Measurements from ENCODE around the gene RMND5A. TPM values are rescaled to one million over a fixed set of nuclear protein-coding genes. Genes with fewer than 3 reads are reported as not detected.
A peak's percentile ranks its signal among the peaks of the same experiment; 100 is the strongest.

RMND5A gene
- total RNA-seq, 1 experiment from 2014 or later: 41.0 TPM

GRCh38 chr2:86673986-86674670, 46.0 kb upstream of the RMND5A start:
- CTCF ChIA-PET: no interaction called here
- peaks cover 18% of the 10 kb centered on the region for H3K4me1 Mint-ChIP-seq (ENCODE audit: insufficient read depth, unreplicated experiment)
- no peaks in the 10 kb centered on the region for H3K36me3 Mint-ChIP-seq (ENCODE audit: insufficient read depth, unreplicated experiment)
- intact Hi-C loops (cut with micrococcal nuclease): no loop called here
- no peak overlapping the region for H3K4me3 Mint-ChIP-seq (ENCODE audit: unreplicated experiment)
- H3K27ac Mint-ChIP-seq (ENCODE audit: low read depth, unreplicated experiment): no peak overlapping the region
- no TSS peak for BruUV-seq (replicated peaks)
- TF ChIP-seq CTCF (IDR thresholded peaks at IDR 0.05; ENCODE audit: unreplicated experiment): no peak
- no peak for DNase-seq (ENCODE audit: unreplicated experiment)
- POLR2A ChIA-PET: interaction anchor here (1.8 kb wide), 1 partner anchor 29 kb away, joined by 6 read pairs; no protein-coding TSS in a partner anchor
- H3K9me3 Mint-ChIP-seq (ENCODE audit: unreplicated experiment): peaks cover 6% of the 10 kb centered on the region
- H3K27me3 Mint-ChIP-seq (ENCODE audit: insufficient read depth, unreplicated experiment): no peaks in the 10 kb centered on the region

GRCh38 chr2:86675104-86675503, 45.0 kb upstream of the RMND5A start:
- no peak for TF ChIP-seq CTCF (IDR thresholded peaks at IDR 0.05; ENCODE audit: unreplicated experiment)
- no peak overlapping the region for H3K27ac Mint-ChIP-seq (ENCODE audit: low read depth, unreplicated experiment)
- CTCF ChIA-PET: interaction anchor here (0.7 to 1.3 kb wide), 2 partner anchors 11 to 116 kb away, joined by 3 read pairs; no protein-coding TSS in a partner anchor
- intact Hi-C loops (cut with micrococcal nuclease): no loop called here
- BruUV-seq (replicated peaks): no TSS peak
- POLR2A ChIA-PET: interaction anchor here (1.8 kb wide), 1 partner anchor 28 kb away, joined by 6 read pairs; no protein-coding TSS in a partner anchor
- H3K4me1 Mint-ChIP-seq (ENCODE audit: insufficient read depth, unreplicated experiment): peaks cover 17% of the 10 kb centered on the region
- peaks cover 4% of the 10 kb centered on the region for H3K9me3 Mint-ChIP-seq (ENCODE audit: unreplicated experiment)
- no peak for DNase-seq (ENCODE audit: unreplicated experiment)
- H3K27me3 Mint-ChIP-seq (ENCODE audit: insufficient read depth, unreplicated experiment): no peaks in the 10 kb centered on the region
- no peak overlapping the region for H3K4me3 Mint-ChIP-seq (ENCODE audit: unreplicated experiment)
- H3K36me3 Mint-ChIP-seq (ENCODE audit: insufficient read depth, unreplicated experiment): no peaks in the 10 kb centered on the region

- no TSS peak for BruUV-seq (replicated peaks)
- peaks cover 13% of the 10 kb centered on the region for H3K4me1 Mint-ChIP-seq (ENCODE audit: insufficient read depth, unreplicated experiment)
- no peaks in the 10 kb centered on the region for H3K27me3 Mint-ChIP-seq (ENCODE audit: insufficient read depth, unreplicated experiment)
- ChIA-PET POLR2A (interaction anchor here (1.8 kb wide), 1 partner anchor 28 kb away, joined by 6 read pairs; no protein-coding TSS in a partner anchor), CTCF (interaction anchor here (0.6 to 1.3 kb wide), 2 partner anchors 11 to 65 kb away, joined by 3 read pairs; no protein-coding TSS in a partner anchor)
- H3K27ac Mint-ChIP-seq (ENCODE audit: low read depth, unreplicated experiment): no peak overlapping the region
- no peak for TF ChIP-seq CTCF (IDR thresholded peaks at IDR 0.05; ENCODE audit: unreplicated experiment)
- H3K9me3 Mint-ChIP-seq (ENCODE audit: unreplicated experiment): no peaks in the 10 kb centered on the region
- peak; percentile 26 for DNase-seq (ENCODE audit: unreplicated experiment)
- H3K4me3 Mint-ChIP-seq (ENCODE audit: unreplicated experiment): no peak overlapping the region
- no peaks in the 10 kb centered on the region for H3K36me3 Mint-ChIP-seq (ENCODE audit: insufficient read depth, unreplicated experiment)
- intact Hi-C loops (cut with micrococcal nuclease): no loop called here
Observed at GRCh38 chr2:86675511-86676015, 44.5 kb upstream of the RMND5A start.

- H3K27me3 Mint-ChIP-seq (ENCODE audit: insufficient read depth, unreplicated experiment): no peaks in the 10 kb centered on the region
- no peak for TF ChIP-seq CTCF (IDR thresholded peaks at IDR 0.05; ENCODE audit: unreplicated experiment)
- no peak overlapping the region for H3K4me3 Mint-ChIP-seq (ENCODE audit: unreplicated experiment)
- intact Hi-C loops (cut with micrococcal nuclease): no loop called here
- BruUV-seq (replicated peaks): no TSS peak
- CTCF ChIA-PET: no interaction called here
- POLR2A ChIA-PET: no interaction called here
- H3K4me1 Mint-ChIP-seq (ENCODE audit: insufficient read depth, unreplicated experiment): no peaks in the 10 kb centered on the region
- DNase-seq (ENCODE audit: unreplicated experiment): no peak
- H3K9me3 Mint-ChIP-seq (ENCODE audit: unreplicated experiment): no peaks in the 10 kb centered on the region
- no peaks in the 10 kb centered on the region for H3K36me3 Mint-ChIP-seq (ENCODE audit: insufficient read depth, unreplicated experiment)
- no peak overlapping the region for H3K27ac Mint-ChIP-seq (ENCODE audit: low read depth, unreplicated experiment)
Observed at GRCh38 chr2:86677816-86678215, 42.3 kb upstream of the RMND5A start.
